Measurements from ENCODE around the gene ZC3H7B.

The ZC3H7B gene

DNA sequence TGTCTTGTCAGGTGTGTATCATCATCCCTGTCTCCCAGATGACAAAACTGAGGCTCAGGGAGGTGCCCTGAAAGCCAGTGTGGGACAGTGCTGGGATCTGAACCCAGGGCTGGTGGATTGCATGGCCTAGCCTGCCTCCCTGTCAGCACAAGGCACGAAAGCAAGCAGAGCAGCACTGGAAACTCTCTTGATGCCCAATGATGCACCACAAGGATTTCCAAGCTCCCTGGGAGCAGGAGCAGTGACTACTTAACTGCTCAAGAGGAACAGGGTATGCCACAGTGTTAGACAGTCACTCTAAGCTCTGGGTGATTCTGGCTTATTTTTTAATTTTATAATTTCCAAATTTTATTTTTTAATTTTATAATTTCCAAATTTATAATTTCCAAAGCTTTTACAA lies 9.0 kb downstream of the ZC3H7B start:
- Histone ChIP-seq H3K4me1 (ENCODE audit: control insufficient read depth in 1 of 2, insufficient read depth in 1 of 2, low read depth in 1 of 2, low read length in 1 of 2) (no peaks in the 10 kb centered on the region), H3K36me3 (no peaks in the 10 kb centered on the region), H3K9me3 (no peaks in the 10 kb centered on the region), H3K4me3 (ENCODE audit: low read depth in 1 of 2, low read length in 1 of 2) (no peak overlapping the region), H3K27me3 (no peaks in the 10 kb centered on the region), H3K27ac (no peak overlapping the region)
- TF ChIP-seq, protein P1, sequence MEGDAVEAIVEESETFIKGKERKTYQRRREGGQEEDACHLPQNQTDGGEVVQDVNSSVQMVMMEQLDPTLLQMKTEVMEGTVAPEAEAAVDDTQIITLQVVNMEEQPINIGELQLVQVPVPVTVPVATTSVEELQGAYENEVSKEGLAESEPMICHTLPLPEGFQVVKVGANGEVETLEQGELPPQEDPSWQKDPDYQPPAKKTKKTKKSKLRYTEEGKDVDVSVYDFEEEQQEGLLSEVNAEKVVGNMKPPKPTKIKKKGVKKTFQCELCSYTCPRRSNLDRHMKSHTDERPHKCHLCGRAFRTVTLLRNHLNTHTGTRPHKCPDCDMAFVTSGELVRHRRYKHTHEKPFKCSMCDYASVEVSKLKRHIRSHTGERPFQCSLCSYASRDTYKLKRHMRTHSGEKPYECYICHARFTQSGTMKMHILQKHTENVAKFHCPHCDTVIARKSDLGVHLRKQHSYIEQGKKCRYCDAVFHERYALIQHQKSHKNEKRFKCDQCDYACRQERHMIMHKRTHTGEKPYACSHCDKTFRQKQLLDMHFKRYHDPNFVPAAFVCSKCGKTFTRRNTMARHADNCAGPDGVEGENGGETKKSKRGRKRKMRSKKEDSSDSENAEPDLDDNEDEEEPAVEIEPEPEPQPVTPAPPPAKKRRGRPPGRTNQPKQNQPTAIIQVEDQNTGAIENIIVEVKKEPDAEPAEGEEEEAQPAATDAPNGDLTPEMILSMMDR (IDR thresholded peaks at IDR 0.05) = no peak

DNA sequence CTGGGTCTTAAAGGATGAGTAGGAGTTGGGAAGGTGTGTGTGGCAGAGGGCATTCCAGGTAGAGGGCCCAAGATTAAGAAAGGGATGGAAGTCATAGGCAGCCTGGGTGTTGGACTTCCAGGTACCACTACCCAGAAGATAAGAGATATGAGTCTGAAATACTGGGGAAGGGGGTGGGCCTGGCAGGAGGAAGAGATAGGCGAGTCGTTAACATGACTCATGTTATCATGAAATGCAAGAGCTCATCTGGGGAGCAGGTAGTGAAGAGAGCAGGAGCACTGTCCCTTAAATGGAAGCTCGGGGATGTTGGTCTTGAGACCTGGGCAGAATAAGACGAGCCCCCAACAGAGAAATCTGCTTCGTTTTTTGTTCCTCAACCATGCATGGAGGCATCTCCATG lies 10.2 kb downstream of the ZC3H7B start:
- no peaks in the 10 kb centered on the region for H3K36me3 ChIP-seq
- no peak overlapping the region for H3K4me3 ChIP-seq (ENCODE audit: low read depth in 1 of 2, low read length in 1 of 2)
- H3K27me3 ChIP-seq = no peaks in the 10 kb centered on the region
- TF ChIP-seq, protein P1 (IDR thresholded peaks at IDR 0.05) = no peak
- H3K27ac ChIP-seq = no peak overlapping the region
- H3K9me3 ChIP-seq = no peaks in the 10 kb centered on the region
- no peaks in the 10 kb centered on the region for H3K4me1 ChIP-seq (ENCODE audit: control insufficient read depth in 1 of 2, insufficient read depth in 1 of 2, low read depth in 1 of 2, low read length in 1 of 2)

DNA sequence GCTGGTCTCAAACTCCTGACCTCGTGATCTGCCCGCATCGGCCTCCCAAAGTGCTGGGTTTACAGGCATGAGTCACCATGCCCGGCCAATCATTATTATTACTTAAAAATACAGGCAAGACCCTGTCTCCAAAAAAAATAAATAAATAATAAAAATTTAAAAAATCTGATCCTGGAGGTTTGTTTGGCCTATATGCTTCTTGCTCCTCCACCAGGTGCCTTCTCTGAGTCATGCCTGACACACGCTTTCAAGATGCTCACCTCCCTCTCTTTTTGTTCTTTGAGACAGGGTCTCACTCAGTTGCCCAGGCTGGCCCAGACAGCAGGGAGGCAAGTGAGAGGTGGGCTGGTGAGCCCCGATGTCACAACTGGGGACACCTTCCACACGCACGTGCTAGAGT lies 13.5 kb downstream of the ZC3H7B start:
- Histone ChIP-seq H3K27me3 (no peaks in the 10 kb centered on the region), H3K4me3 (ENCODE audit: low read depth in 1 of 2, low read length in 1 of 2) (no peak overlapping the region), H3K4me1 (ENCODE audit: control insufficient read depth in 1 of 2, insufficient read depth in 1 of 2, low read depth in 1 of 2, low read length in 1 of 2) (no peaks in the 10 kb centered on the region), H3K27ac (no peak overlapping the region), H3K9me3 (no peaks in the 10 kb centered on the region), H3K36me3 (no peaks in the 10 kb centered on the region)
- TF ChIP-seq, protein P1 (IDR thresholded peaks at IDR 0.05) = no peak

DNA sequence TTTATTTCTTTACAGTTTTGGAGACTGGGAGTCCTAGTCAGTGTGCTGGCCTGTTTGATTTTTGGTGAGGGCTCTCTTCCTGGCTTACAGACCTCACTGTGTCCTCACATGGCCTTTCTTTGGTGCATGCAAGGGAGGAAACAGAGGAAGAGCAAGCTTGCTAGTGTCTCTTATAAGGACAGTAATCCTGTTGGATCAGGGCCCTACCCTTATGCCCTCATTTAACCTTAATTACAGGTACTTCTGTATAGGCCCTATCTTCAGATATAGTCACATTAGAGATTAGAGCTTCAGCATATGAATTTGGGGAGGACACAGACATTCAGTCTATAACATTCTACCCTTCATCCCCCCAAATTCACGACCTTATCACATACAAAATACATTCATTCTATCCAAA lies 14.3 kb downstream of the ZC3H7B start:
- TF ChIP-seq, protein P1 (IDR thresholded peaks at IDR 0.05) = no peak
- Histone ChIP-seq H3K4me1 (ENCODE audit: control insufficient read depth in 1 of 2, insufficient read depth in 1 of 2, low read depth in 1 of 2, low read length in 1 of 2) (no peaks in the 10 kb centered on the region), H3K27me3 (no peaks in the 10 kb centered on the region), H3K4me3 (ENCODE audit: low read depth in 1 of 2, low read length in 1 of 2) (no peak overlapping the region), H3K36me3 (no peaks in the 10 kb centered on the region), H3K9me3 (no peaks in the 10 kb centered on the region), H3K27ac (no peak overlapping the region)

DNA sequence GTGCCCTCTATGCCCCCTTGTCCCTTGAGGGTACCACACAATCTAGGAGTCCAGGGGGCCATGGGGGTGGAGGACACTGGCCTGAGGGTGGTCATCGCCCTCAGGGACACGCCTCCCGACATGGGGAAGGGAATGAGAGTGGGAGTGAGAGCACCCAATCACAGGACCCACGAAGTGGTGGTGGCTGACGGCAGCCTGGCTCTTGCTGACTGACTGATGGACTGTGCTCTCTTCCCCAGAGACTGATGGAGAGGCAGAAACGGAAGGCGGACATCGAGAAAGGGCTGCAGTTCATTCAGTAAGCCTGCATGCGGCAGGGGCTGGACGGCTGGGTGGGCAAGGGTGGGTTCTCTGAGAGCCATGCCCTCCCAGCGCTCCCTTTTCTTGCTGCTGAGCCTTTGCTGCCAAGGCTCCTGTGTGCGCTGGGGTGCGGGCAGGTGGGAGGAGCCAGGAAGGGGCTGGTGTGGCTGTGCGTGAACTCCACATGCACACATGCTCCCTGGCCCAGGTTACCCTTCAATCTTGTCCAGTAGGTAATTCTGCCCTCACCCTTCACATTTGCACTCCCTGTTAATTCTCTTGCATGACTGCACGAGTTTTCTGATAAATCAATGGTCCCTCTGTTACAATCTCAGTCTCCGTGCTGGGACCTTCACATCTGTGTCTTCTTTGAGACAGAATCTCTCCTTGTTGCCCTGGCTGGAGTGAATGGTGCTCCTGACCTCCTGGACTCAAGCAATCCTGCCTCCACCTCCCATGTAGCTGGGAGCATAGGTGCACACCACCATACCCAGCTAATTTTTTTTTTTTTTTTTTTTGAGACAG lies 19.3 kb downstream of the ZC3H7B start:
- no peak overlapping the region for H3K4me3 ChIP-seq (ENCODE audit: low read depth in 1 of 2, low read length in 1 of 2)
- H3K27me3 ChIP-seq = no peaks in the 10 kb centered on the region
- peaks cover 30% of the 10 kb centered on the region for H3K36me3 ChIP-seq
- H3K4me1 ChIP-seq (ENCODE audit: control insufficient read depth in 1 of 2, insufficient read depth in 1 of 2, low read depth in 1 of 2, low read length in 1 of 2) = no peaks in the 10 kb centered on the region
- TF ChIP-seq, protein P1 (IDR thresholded peaks at IDR 0.05) = no peak
- H3K27ac ChIP-seq = no peak overlapping the region
- no peaks in the 10 kb centered on the region for H3K9me3 ChIP-seq
